GM12878 (cell line): ENCODE results near the gene TBP. TPM values are rescaled to one million over a fixed set of nuclear protein-coding genes. Genes with fewer than 3 reads are reported as not detected.

Experiments
- CHD1 ChIP-seq: IDR thresholded peaks from 2 replicates; pipeline ENCODE4 v1.6.1; 2012; ENCODE audit warnings: low read depth, low read length, improper control_type of control experiment
- KLF5 ChIP-seq: fragments of 450-650 bp; IDR thresholded peaks from 2 replicates; pipeline ENCODE4 v1.6.1; 2014; ENCODE audit warnings: mild to moderate bottlenecking; ENCODE audit not compliant: partially characterized antibody
- MEF2A ChIP-seq: IDR thresholded peaks from 2 replicates; pipeline ENCODE4 v1.6.1; 2011; ENCODE audit warnings: low read depth, mild to moderate bottlenecking, low read length, moderate library complexity; ENCODE audit not compliant: insufficient read depth
- MTA2 ChIP-seq: fragments of 450-650 bp; IDR thresholded peaks from 2 replicates; pipeline ENCODE4 v1.6.1; 2016; ENCODE audit warnings: low read depth, mild to moderate bottlenecking, moderate library complexity
- MYC ChIP-seq: IDR thresholded peaks from 2 replicates; pipeline ENCODE4 v1.6.1; 2011; ENCODE audit warnings: mild to moderate bottlenecking, low read length, moderate library complexity, inconsistent platforms; ENCODE audit not compliant: insufficient read depth, insufficient replicate concordance, insufficient read length, severe bottlenecking
- NBN ChIP-seq: fragments of 450-650 bp; IDR thresholded peaks from 2 replicates; pipeline ENCODE4 v1.6.1; 2016
- NFXL1 ChIP-seq: fragments of 450-650 bp; IDR thresholded peaks from 2 replicates; pipeline ENCODE4 v1.6.1; 2017; ENCODE audit warnings: antibody characterized with exemption, mild to moderate bottlenecking, borderline replicate concordance
- POLR2AphosphoS2 ChIP-seq: IDR thresholded peaks from 2 replicates; pipeline ENCODE4 v1.6.1; 2011; ENCODE audit warnings: low read depth, mild to moderate bottlenecking, low read length, improper control_type of control experiment, moderate library complexity
- RAD51 ChIP-seq: fragments of 450-650 bp; IDR thresholded peaks from 2 replicates; pipeline ENCODE4 v1.6.1; 2016; ENCODE audit warnings: moderate library complexity, mild to moderate bottlenecking, inconsistent platforms
- ZNF207 ChIP-seq: fragments of 450-650 bp; IDR thresholded peaks from 2 replicates; pipeline ENCODE4 v1.6.1; 2014; ENCODE audit warnings: antibody characterized with exemption, mild to moderate bottlenecking, borderline replicate concordance
- polyA plus RNA-seq, 11 experiments: library from polyadenylated mRNA; depleted of rRNA in 4 of 11; unstranded in 6 of 11; stranded (reverse) in 5 of 11; fragments of >200 nt; fragmentation: Nextera tagmentation in 4 of 11; fragmentation: Illumina TruSeq in 1 of 11; extraction: Ambion mirVana in 4 of 11; extraction: Trizol in 1 of 11; gene quantifications; 1 replicate in 1 of 11; 2 replicates in 10 of 11; pipeline versions ENCODE4 v1.2.1 to v1.2.3, GENCODE V29; 2011 to 2016; ENCODE audit warnings: inconsistent platforms in 2 of 11, missing spikeins in 2 of 11, low read depth in 1 of 11
- total RNA-seq, 4 experiments: library from RNA; depleted of rRNA in 3 of 4; stranded (reverse); fragments of >200 nt in 3 of 4; fragmentation: Illumina TruSeq in 1 of 4; extraction: Trizol in 1 of 4; gene quantifications; 2 replicates each; pipeline versions ENCODE4 v1.2.1 to v1.2.3, GENCODE V29; 2013 to 2021
- TF ChIP-seq, protein P1 (sequence below): fragments of 450-650 bp; IDR thresholded peaks from 2 replicates; pipeline ENCODE4 v1.6.1; 2017; ENCODE audit warnings: mild to moderate bottlenecking
- TF ChIP-seq, protein P2 (sequence below), 3 experiments: IDR thresholded peaks in 2 of 3; conservative IDR thresholded peaks in 1 of 3; 2 replicates each; pipeline ENCODE4 v1.5.1; 2011; ENCODE audit warnings: low read depth in 3 of 3, low read length in 3 of 3, mild to moderate bottlenecking in 3 of 3, control low read depth in 2 of 3, moderate library complexity in 2 of 3, inconsistent platforms in 1 of 3, mixed read lengths in 1 of 3; ENCODE audit not compliant: control insufficient read depth in 2 of 3, insufficient read depth in 1 of 3; ENCODE audit errors: extremely low read depth in 1 of 3
- TF ChIP-seq, protein P3 (sequence below): IDR thresholded peaks from 2 replicates; pipeline ENCODE4 v1.6.1; 2012; ENCODE audit warnings: low read depth, low read length, improper control_type of control experiment

The TBP gene
- total and polyA plus RNA-seq, 10 of the 15 experiments (the other 5 are each of a cell fraction or from before 2014, with no cell fraction given), result 13.6 to 39.5 (median 26.5) TPM

DNA sequence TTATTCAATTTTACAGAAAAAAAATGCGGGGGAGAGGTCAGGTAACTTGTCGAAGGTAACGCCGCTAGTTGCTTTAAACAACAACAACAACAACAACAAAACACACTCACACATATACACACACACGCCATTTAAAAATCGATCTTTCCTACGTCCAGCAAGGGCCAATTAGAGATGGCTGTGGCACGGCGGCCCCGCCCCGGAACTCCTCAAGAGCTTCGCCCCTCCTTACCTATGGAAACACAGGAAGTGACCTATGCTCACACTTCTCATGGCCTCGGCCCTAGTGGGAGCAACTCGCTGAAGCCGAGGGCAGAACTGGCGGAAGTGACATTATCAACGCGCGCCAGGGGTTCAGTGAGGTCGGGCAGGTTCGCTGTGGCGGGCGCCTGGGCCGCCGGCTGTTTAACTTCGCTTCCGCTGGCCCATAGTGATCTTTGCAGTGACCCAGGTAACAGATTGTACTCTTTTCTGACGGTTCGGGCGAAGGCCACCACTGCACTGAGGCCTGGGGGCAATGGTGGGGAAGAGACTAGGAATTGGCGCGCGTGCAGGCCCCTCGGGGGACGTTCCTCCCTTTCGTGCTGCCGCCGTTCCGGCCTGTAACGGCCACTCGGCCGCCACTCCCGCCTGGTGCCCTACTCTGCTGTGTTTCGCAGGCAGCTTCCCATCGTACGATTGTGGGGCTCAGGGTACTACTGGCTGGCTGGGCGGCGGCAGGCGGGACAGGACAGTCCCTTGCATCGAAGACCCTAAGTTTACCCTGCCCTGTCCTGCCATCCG is at the start of gene TBP (continued):
- TF ChIP-seq MYC (no peak), KLF5 (peak; percentile 62), ZNF207 (no peak), RAD51 (no peak), MEF2A (no peak), NBN (peak; percentile 92), POLR2AphosphoS2 (0 out of 2 replicates have a peak, but pooled peaks have one; percentile 38), MTA2 (no peak; the same call in 1 of the 2 replicates), CHD1 (0 out of 2 replicates have a peak, but pooled peaks have one; percentile 61), NFXL1 (no peak)
- TF ChIP-seq, protein P1, sequence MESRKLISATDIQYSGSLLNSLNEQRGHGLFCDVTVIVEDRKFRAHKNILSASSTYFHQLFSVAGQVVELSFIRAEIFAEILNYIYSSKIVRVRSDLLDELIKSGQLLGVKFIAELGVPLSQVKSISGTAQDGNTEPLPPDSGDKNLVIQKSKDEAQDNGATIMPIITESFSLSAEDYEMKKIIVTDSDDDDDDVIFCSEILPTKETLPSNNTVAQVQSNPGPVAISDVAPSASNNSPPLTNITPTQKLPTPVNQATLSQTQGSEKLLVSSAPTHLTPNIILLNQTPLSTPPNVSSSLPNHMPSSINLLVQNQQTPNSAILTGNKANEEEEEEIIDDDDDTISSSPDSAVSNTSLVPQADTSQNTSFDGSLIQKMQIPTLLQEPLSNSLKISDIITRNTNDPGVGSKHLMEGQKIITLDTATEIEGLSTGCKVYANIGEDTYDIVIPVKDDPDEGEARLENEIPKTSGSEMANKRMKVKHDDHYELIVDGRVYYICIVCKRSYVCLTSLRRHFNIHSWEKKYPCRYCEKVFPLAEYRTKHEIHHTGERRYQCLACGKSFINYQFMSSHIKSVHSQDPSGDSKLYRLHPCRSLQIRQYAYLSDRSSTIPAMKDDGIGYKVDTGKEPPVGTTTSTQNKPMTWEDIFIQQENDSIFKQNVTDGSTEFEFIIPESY, result no peak
- TF ChIP-seq, protein P2, sequence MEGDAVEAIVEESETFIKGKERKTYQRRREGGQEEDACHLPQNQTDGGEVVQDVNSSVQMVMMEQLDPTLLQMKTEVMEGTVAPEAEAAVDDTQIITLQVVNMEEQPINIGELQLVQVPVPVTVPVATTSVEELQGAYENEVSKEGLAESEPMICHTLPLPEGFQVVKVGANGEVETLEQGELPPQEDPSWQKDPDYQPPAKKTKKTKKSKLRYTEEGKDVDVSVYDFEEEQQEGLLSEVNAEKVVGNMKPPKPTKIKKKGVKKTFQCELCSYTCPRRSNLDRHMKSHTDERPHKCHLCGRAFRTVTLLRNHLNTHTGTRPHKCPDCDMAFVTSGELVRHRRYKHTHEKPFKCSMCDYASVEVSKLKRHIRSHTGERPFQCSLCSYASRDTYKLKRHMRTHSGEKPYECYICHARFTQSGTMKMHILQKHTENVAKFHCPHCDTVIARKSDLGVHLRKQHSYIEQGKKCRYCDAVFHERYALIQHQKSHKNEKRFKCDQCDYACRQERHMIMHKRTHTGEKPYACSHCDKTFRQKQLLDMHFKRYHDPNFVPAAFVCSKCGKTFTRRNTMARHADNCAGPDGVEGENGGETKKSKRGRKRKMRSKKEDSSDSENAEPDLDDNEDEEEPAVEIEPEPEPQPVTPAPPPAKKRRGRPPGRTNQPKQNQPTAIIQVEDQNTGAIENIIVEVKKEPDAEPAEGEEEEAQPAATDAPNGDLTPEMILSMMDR (IDR thresholded peaks at IDR 0.05 in 2 of 3, conservative IDR thresholded peaks at IDR 0.05 in 1 of 3; ENCODE audit: control insufficient read depth in 2 of 3, extremely low read depth in 1 of 3, insufficient read depth in 1 of 3, low read depth in 3 of 3, low read length in 3 of 3), result no peak
- TF ChIP-seq, protein P3, sequence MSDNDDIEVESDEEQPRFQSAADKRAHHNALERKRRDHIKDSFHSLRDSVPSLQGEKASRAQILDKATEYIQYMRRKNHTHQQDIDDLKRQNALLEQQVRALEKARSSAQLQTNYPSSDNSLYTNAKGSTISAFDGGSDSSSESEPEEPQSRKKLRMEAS, result peak; percentile 26; the same call in 1 of the 2 replicates
